ENCODE measurements around the gene TBX2.

DNA sequence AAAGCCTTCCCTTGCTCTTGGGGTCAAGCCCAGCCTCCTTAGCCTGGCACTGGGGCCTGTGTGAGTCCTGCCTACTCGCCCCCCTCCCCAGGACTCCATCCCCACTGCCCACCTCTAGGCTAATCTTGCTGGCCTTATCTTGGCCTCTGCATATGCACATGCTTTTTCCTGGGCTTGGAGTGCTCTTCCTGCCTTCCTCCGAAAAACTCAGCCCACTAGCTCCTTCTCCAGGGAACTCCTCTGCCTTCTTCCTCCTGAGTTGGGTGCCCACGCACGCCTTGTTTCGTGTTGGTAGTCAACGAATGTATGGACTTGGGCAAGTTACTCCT is 16.5 kb downstream of the TBX2 start:
- TF ChIP-seq ZNF10 (tag by site-specific recombination; IDR thresholded peaks at IDR 0.05), result no peak
- TF ChIP-seq, protein P1, sequence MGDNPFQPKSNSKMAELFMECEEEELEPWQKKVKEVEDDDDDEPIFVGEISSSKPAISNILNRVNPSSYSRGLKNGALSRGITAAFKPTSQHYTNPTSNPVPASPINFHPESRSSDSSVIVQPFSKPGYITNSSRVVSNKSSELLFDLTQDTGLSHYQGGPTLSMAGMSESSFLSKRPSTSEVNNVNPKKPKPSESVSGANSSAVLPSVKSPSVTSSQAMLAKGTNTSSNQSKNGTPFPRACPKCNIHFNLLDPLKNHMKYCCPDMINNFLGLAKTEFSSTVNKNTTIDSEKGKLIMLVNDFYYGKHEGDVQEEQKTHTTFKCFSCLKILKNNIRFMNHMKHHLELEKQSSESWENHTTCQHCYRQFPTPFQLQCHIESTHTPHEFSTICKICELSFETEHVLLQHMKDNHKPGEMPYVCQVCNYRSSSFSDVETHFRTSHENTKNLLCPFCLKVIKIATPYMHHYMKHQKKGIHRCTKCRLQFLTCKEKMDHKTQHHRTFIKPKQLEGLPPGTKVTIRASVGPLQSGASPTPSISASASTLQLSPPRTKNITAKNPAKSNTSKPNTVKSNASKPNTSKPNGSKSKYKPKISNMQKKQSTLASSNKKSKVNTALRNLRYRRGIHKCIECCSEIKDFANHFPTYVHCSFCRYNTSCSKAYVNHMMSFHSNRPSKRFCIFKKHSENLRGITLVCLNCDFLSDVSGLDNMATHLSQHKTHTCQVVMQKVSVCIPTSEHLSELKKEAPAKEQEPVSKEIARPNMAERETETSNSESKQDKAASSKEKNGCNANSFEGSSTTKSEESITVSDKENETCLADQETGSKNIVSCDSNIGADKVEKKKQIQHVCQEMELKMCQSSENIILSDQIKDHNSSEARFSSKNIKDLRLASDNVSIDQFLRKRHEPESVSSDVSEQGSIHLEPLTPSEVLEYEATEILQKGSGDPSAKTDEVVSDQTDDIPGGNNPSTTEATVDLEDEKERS (tag by site-specific recombination; IDR thresholded peaks at IDR 0.05), result no peak
- TF ChIP-seq, protein P2, sequence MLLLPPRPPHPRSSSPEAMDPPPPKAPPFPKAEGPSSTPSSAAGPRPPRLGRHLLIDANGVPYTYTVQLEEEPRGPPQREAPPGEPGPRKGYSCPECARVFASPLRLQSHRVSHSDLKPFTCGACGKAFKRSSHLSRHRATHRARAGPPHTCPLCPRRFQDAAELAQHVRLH (tag by site-specific recombination; IDR thresholded peaks at IDR 0.05), result no peak
